Epithelial cell of proximal tubule (primary cell): Measurements from ENCODE around the gene TFF3. TPM values are rescaled to one million over a fixed set of nuclear protein-coding genes. Genes with fewer than 3 reads are reported as not detected.

ENCODE experiments used
- DNase-seq: peaks from one replicate; pipeline ENCODE4 v3.0.0-alpha.2; 2011; ENCODE audit warnings: low read depth
- H3K4me3 ChIP-seq: 2 replicates; pipeline ENCODE4 v1.5.1; 2011; ENCODE audit warnings: low read depth, mild to moderate bottlenecking, low read length
- CTCF ChIP-seq: conservative IDR thresholded peaks from 2 replicates; pipeline ENCODE4 v1.5.1; 2012; ENCODE audit warnings: low read depth, mild to moderate bottlenecking, low read length
- total RNA-seq: library from RNA; depleted of rRNA; stranded (reverse); fragments of >200 nt; gene quantifications from 2 replicates; pipeline ENCODE4 v1.2.3, GENCODE V29; 2015

The TFF3 gene
- total RNA-seq = 0.29 and 1.0 TPM in 2 replicates

DNA sequence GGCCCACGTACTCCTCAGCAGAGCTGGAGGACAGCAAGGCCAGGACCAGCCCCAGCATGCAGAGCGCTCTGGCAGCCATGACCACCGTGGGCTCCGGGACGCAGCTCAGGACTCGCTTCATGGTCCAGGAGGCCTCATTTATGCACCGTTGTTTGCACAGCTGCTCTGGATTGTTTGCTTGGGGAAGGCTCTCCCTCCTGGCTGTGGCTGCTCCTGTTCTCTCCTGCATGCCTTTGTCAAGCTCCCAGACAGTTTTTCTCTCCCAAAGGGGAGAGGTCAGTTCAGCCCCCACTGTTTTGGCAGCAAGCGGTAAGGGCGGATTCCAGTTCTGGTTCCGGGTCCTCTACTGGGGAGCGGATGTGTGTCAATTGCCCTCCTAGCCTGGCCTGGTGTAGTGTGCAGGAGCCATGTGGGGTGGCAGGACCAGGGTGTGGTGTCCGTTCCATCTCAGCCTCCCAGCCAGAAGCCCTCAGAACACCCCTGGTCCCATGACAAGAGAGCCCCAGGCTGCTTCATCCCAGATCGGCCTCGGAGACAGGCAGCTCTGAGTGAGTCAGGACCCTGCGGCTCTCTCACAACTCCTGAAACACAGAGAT, at the start of gene TFF3:
Gene TFF3, minus strand, starts transcription at position 114 of the 596 bp plus-strand sequence. Its CDS starts 35 bp downstream, at position 79.
- H3K4me3 ChIP-seq = no peak within 1 kb of the TSS
- no peak for DNase-seq
- no peak for TF ChIP-seq CTCF

DNA sequence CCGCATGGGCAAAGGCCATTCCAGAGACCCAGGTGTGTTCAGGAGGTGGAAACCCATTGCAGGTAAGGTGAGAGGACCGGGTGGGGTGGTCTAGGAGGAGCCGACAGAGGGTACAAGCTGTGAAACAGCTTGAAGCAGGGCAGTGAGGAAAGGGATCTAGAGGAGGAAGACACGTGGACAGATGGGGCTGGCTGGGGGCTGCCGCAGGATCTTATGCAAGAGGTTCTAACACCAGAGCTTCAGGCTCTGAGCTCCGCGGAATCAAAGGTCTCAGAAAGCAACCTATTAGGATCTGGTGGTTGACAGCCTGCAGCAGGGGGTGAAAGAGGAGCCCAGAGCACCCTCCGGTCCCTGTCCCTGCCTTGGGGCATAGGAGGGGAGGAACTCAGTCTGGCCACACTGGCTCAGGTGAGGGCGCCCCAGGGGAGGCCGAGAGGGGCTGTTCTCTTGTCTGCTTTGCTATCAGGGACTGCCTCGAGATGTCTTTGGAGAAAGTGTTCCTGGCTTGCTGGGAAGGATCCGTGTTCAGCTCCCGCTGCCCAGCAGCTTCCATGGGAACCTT, 49.2 kb upstream of the TFF3 start:
- no peak overlapping the region for H3K4me3 ChIP-seq
- DNase-seq = no peak
- no peak for TF ChIP-seq CTCF

DNA sequence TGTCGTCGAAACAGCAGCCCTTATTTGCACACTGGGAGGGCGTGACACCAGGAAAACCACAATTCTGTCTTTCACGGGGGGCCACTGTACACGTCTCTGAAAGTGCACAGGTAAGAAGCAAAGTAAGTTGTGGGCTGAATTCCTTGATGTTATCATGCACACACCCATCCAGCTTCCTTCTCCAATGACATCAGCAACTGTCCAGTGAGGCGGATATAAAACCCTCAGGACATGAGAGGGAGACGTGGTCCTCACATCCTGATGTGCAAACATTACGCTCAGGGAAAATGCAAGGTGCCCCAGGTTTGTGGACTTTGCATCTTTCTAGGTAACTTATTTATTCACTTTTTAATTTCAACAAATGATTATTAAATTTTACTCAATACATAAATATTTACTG, 48.1 kb upstream of the TFF3 start:
- H3K4me3 ChIP-seq = no peak overlapping the region
- DNase-seq = no peak
- no peak for TF ChIP-seq CTCF

- TF ChIP-seq CTCF = no peak
- DNase-seq = no peak
Observed at GRCh38 chr21:42362700-42363099, 47.5 kb upstream of the TFF3 start.

DNA sequence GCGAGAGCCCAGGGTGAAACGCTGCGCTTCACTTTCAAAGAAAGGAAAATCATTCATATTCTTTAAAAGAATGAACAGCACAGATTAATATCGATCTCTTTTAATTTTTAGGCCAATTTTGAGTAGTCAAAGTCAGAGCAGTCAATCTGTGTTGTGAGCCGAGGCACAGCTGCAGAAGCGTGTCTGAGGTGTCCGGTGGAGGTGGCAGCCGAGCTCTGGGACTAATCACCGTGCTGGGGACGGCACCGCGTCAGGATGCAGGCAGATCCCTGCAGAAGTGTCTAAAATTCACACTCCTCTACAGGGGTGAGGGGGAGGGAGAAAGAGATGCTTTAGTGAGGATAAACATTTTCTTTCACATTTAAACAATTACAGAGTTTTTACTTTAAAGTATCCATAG, 47.0 kb upstream of the TFF3 start:
- no peak for DNase-seq
- no peak for TF ChIP-seq CTCF
- no peak overlapping the region for H3K4me3 ChIP-seq

More at GRCh38 chr21:42362700-42363099, 47.5 kb upstream of the TFF3 start:
- H3K4me3 ChIP-seq = no peak overlapping the region

- no peak for DNase-seq
- no peak overlapping the region for H3K4me3 ChIP-seq
- no peak for TF ChIP-seq CTCF
Observed at GRCh38 chr21:42361286-42361685, 46.1 kb upstream of the TFF3 start.

GRCh38 chr21:42360317-42360716, 45.1 kb upstream of the TFF3 start:
- no peak for TF ChIP-seq CTCF
- DNase-seq = no peak
- no peak overlapping the region for H3K4me3 ChIP-seq
